Measurements from ENCODE around the gene C5.
A peak's percentile ranks its signal among the peaks of the same experiment; 100 is the strongest.

C5 gene

GRCh38 chr9:120928483-120929228, 121.4 kb downstream of the C5 start:
- Histone ChIP-seq H3K9ac (ENCODE audit: low read length) (peak overlapping the region; percentile 58), H3K27ac (ENCODE audit: low read depth, low read length) (peak overlapping the region; percentile 33), H3K79me2 (ENCODE audit: insufficient read depth, low read length) (no peaks in the 10 kb centered on the region), H3K9me2 (replicated peaks; ENCODE audit: insufficient read depth, low read length) (no peaks in the 10 kb centered on the region), H4K20me1 (ENCODE audit: low read depth, low read length) (no peaks in the 10 kb centered on the region), H3K4me3 (ENCODE audit: insufficient read depth, low read length, poor library complexity, severe bottlenecking) (peak overlapping the region; percentile 42), H2AFZ (ENCODE audit: low read depth, low read length, severe bottlenecking) (peak overlapping the region; percentile 71), H3K36me3 (ENCODE audit: low read length) (no peaks in the 10 kb centered on the region), H3F3A (ENCODE audit: insufficient read depth) (peaks cover 46% of the 10 kb centered on the region), H3K27me3 (ENCODE audit: low read length) (no peaks in the 10 kb centered on the region), H3K9me3 (ENCODE audit: insufficient read depth, low read length) (no peaks in the 10 kb centered on the region), H3K4me2 (ENCODE audit: low read depth, low read length, poor library complexity, severe bottlenecking) (peak overlapping the region; percentile 66)
- TF ChIP-seq EZH2phosphoT487 (conservative IDR thresholded peaks at IDR 0.05; ENCODE audit: low read length) = no peak
- TF ChIP-seq CTCF (IDR thresholded peaks at IDR 0.05; ENCODE audit: insufficient read depth, low read length, poor library complexity, severe bottlenecking) = no peak

GRCh38 chr9:120928015-120928482, 122.0 kb downstream of the C5 start:
- H3K27me3 ChIP-seq (ENCODE audit: low read length) = no peaks in the 10 kb centered on the region
- peak overlapping the region; percentile 58 for H3K9ac ChIP-seq (ENCODE audit: low read length)
- H2AFZ ChIP-seq (ENCODE audit: low read depth, low read length, severe bottlenecking) = no peak overlapping the region
- no peaks in the 10 kb centered on the region for H4K20me1 ChIP-seq (ENCODE audit: low read depth, low read length)
- TF ChIP-seq EZH2phosphoT487 (conservative IDR thresholded peaks at IDR 0.05; ENCODE audit: low read length) (no peak), CTCF (IDR thresholded peaks at IDR 0.05; ENCODE audit: insufficient read depth, low read length, poor library complexity, severe bottlenecking) (no peak)
- peaks cover 40% of the 10 kb centered on the region for H3F3A ChIP-seq (ENCODE audit: insufficient read depth)
- no peaks in the 10 kb centered on the region for H3K36me3 ChIP-seq (ENCODE audit: low read length)
- no peaks in the 10 kb centered on the region for H3K9me3 ChIP-seq (ENCODE audit: insufficient read depth, low read length)
- H3K27ac ChIP-seq (ENCODE audit: low read depth, low read length) = 0 out of 2 replicates have a peak overlapping the region, but pooled peaks have one; percentile 11
- H3K4me2 ChIP-seq (ENCODE audit: low read depth, low read length, poor library complexity, severe bottlenecking) = peak overlapping the region; percentile 66
- peak overlapping the region; percentile 42 for H3K4me3 ChIP-seq (ENCODE audit: insufficient read depth, low read length, poor library complexity, severe bottlenecking)
- no peaks in the 10 kb centered on the region for H3K9me2 ChIP-seq (replicated peaks; ENCODE audit: insufficient read depth, low read length)
- H3K79me2 ChIP-seq (ENCODE audit: insufficient read depth, low read length) = no peaks in the 10 kb centered on the region

GRCh38 chr9:120927269-120928014, 122.6 kb downstream of the C5 start:
- H3F3A ChIP-seq (ENCODE audit: insufficient read depth) = peaks cover 34% of the 10 kb centered on the region
- 0 out of 2 replicates have a peak overlapping the region, but pooled peaks have one; percentile 11 for H3K27ac ChIP-seq (ENCODE audit: low read depth, low read length)
- H3K27me3 ChIP-seq (ENCODE audit: low read length) = no peaks in the 10 kb centered on the region
- no peaks in the 10 kb centered on the region for H3K9me3 ChIP-seq (ENCODE audit: insufficient read depth, low read length)
- no peaks in the 10 kb centered on the region for H3K9me2 ChIP-seq (replicated peaks; ENCODE audit: insufficient read depth, low read length)
- H3K9ac ChIP-seq (ENCODE audit: low read length) = no peak overlapping the region
- no peaks in the 10 kb centered on the region for H3K36me3 ChIP-seq (ENCODE audit: low read length)
- no peak overlapping the region for H3K4me3 ChIP-seq (ENCODE audit: insufficient read depth, low read length, poor library complexity, severe bottlenecking)
- no peak overlapping the region for H3K4me2 ChIP-seq (ENCODE audit: low read depth, low read length, poor library complexity, severe bottlenecking)
- no peak overlapping the region for H2AFZ ChIP-seq (ENCODE audit: low read depth, low read length, severe bottlenecking)
- TF ChIP-seq CTCF (IDR thresholded peaks at IDR 0.05; ENCODE audit: insufficient read depth, low read length, poor library complexity, severe bottlenecking) (no peak), EZH2phosphoT487 (conservative IDR thresholded peaks at IDR 0.05; ENCODE audit: low read length) (no peak)
- H3K79me2 ChIP-seq (ENCODE audit: insufficient read depth, low read length) = no peaks in the 10 kb centered on the region
- no peaks in the 10 kb centered on the region for H4K20me1 ChIP-seq (ENCODE audit: low read depth, low read length)

All from SU-DHL-6 (cell line).